ENCODE results near the gene HFE. TPM values are rescaled to one million over a fixed set of nuclear protein-coding genes. Genes with fewer than 3 reads are reported as not detected.

The HFE gene, protein sequence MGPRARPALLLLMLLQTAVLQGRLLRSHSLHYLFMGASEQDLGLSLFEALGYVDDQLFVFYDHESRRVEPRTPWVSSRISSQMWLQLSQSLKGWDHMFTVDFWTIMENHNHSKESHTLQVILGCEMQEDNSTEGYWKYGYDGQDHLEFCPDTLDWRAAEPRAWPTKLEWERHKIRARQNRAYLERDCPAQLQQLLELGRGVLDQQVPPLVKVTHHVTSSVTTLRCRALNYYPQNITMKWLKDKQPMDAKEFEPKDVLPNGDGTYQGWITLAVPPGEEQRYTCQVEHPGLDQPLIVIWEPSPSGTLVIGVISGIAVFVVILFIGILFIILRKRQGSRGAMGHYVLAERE
- 1 to 10 TPM; 2.0 to 5.4 TPM for total RNA-seq

DNA sequence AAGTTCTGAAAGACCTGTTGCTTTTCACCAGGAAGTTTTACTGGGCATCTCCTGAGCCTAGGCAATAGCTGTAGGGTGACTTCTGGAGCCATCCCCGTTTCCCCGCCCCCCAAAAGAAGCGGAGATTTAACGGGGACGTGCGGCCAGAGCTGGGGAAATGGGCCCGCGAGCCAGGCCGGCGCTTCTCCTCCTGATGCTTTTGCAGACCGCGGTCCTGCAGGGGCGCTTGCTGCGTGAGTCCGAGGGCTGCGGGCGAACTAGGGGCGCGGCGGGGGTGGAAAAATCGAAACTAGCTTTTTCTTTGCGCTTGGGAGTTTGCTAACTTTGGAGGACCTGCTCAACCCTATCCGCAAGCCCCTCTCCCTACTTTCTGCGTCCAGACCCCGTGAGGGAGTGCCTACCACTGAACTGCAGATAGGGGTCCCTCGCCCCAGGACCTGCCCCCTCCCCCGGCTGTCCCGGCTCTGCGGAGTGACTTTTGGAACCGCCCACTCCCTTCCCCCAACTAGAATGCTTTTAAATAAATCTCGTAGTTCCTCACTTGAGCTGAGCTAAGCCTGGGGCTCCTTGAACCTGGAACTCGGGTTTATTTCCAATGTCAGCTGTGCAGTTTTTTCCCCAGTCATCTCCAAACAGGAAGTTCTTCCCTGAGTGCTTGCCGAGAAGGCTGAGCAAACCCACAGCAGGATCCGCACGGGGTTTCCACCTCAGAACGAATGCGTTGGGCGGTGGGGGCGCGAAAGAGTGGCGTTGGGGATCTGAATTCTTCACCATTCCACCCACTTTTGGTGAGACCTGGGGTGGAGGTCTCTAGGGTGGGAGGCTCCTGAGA lies at the start of gene HFE:
HFE (plus strand) TSS at position 146 of the 832 bp plus-strand sequence; CDS start at position 158, 12 bp downstream.
- peak within 1 kb of the TSS; percentile 65 to 95 (median 85) for H3K27ac ChIP-seq
- DNase-seq: peak; percentile 41 to 67 (median 60)
- H3K4me1 ChIP-seq: peaks cover 13% of the 10 kb centered on the region
- H3K9me3 ChIP-seq: no peaks in the 10 kb centered on the region
- peak within 1 kb of the TSS; percentile 85 for H3K4me3 ChIP-seq
- ATAC-seq: peak; percentile 75
- peak in 2 of 3 donors; percentile 60 to 61 for TF ChIP-seq POLR2A (IDR thresholded peaks at IDR 0.05)
- TF ChIP-seq, protein P1, sequence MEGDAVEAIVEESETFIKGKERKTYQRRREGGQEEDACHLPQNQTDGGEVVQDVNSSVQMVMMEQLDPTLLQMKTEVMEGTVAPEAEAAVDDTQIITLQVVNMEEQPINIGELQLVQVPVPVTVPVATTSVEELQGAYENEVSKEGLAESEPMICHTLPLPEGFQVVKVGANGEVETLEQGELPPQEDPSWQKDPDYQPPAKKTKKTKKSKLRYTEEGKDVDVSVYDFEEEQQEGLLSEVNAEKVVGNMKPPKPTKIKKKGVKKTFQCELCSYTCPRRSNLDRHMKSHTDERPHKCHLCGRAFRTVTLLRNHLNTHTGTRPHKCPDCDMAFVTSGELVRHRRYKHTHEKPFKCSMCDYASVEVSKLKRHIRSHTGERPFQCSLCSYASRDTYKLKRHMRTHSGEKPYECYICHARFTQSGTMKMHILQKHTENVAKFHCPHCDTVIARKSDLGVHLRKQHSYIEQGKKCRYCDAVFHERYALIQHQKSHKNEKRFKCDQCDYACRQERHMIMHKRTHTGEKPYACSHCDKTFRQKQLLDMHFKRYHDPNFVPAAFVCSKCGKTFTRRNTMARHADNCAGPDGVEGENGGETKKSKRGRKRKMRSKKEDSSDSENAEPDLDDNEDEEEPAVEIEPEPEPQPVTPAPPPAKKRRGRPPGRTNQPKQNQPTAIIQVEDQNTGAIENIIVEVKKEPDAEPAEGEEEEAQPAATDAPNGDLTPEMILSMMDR (IDR thresholded peaks at IDR 0.05): peak in 2 of 7 experiments; percentile 25 to 26
- intact Hi-C loops (cut with DNase I): no loop called here
- WGBS, 2 donors: 1 to 2% methylated on average over 40 to 41 of the region's 41 CpGs
- H3K27me3 ChIP-seq: no peaks in the 10 kb centered on the region
- no peaks in the 10 kb centered on the region for H3K36me3 ChIP-seq (replicated peaks in 1 of 2; ENCODE audit: insufficient read depth in 1 of 2, low read depth in 2 of 2)

DNA sequence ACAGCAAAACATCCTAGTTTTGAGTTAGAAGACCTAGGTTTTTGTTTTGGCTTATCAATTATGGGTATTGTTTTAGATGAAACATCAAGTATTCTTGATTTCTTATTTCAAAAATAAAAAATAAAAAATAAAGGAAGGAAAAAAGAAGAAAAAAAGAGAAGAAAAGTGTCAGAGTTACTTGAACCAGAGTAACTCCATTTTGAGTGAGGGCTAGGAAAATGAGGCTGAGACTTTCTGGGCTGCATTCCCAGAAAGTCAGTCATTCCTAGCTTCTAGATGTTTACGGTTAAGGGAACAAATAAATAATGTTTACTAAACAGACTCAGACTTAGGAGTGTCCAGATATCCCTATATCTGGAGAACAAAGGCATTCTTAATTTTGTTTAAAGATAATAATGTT lies 45.3 kb upstream of the HFE start:
- 48 to 57% methylated on average over 1 of the region's 1 CpG for WGBS, 2 donors

DNA sequence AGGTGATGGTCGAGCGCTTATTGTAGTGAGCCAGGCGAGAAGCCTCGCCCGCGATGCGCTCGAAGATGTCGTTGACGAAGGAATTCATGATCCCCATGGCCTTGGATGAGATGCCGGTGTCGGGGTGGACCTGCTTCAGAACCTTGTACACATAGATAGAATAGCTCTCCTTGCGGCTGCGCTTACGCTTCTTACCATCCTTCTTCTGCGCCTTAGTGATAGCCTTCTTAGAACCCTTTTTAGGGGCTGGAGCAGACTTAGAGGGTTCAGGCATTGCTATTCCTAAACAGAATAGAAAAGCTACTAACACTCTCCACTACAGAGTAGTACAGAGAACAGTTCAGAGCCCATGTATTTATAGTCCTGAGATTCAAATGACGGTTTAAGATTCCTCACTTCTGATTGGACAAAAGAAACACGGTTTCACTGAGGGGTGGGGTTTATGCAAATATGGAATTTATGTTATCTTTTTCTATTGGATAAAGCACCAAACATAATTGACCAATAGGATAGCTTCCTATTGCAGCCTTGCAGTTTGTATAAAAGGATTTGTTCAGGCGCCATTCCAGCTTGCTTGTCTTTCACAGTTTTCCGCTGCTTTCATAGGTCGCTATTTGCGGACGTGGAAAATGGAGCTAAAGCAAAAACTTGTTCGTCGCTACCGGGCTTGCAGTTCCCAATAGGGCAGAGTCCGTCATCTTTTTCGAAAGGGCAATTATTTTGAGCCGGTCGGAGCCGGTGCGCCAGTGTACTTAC lies 43.7 kb upstream of the HFE start:
- DNase-seq (peak; percentile 72 to 92 (median 78)), ATAC-seq (peak; percentile 91)
- Histone ChIP-seq H3K4me3 (no peak overlapping the region), H3K27ac (peak overlapping the region; percentile 91 to 97 (median 94)), H3K27me3 (no peaks in the 10 kb centered on the region), H3K36me3 (replicated peaks in 1 of 2; ENCODE audit: insufficient read depth in 1 of 2, low read depth in 2 of 2) (no peaks in the 10 kb centered on the region), H3K4me1 (peaks cover 21% of the 10 kb centered on the region), H3K9me3 (no peaks in the 10 kb centered on the region)
- TF ChIP-seq, protein P1 (IDR thresholded peaks at IDR 0.05): no peak
- TF ChIP-seq POLR2A (IDR thresholded peaks at IDR 0.05): peak; percentile 75 to 98 (median 97)
- WGBS, 2 donors: 1 to 2% methylated on average over 32 of the region's 32 CpGs
- intact Hi-C loops (cut with DNase I): no loop called here

More for the DNA sequence above, 45.3 kb upstream of the HFE start:
- no peaks in the 10 kb centered on the region for H3K9me3 ChIP-seq
- H3K4me3 ChIP-seq: no peak overlapping the region
- ATAC-seq (no peak), DNase-seq (no peak)
- intact Hi-C loops (cut with DNase I): no loop called here
- H3K27ac ChIP-seq: no peak overlapping the region
- H3K36me3 ChIP-seq (replicated peaks in 1 of 2; ENCODE audit: insufficient read depth in 1 of 2, low read depth in 2 of 2): no peaks in the 10 kb centered on the region
- peaks cover 21% of the 10 kb centered on the region for H3K4me1 ChIP-seq
- TF ChIP-seq POLR2A (IDR thresholded peaks at IDR 0.05): no peak
- TF ChIP-seq, protein P1 (IDR thresholded peaks at IDR 0.05): no peak
- no peaks in the 10 kb centered on the region for H3K27me3 ChIP-seq

DNA sequence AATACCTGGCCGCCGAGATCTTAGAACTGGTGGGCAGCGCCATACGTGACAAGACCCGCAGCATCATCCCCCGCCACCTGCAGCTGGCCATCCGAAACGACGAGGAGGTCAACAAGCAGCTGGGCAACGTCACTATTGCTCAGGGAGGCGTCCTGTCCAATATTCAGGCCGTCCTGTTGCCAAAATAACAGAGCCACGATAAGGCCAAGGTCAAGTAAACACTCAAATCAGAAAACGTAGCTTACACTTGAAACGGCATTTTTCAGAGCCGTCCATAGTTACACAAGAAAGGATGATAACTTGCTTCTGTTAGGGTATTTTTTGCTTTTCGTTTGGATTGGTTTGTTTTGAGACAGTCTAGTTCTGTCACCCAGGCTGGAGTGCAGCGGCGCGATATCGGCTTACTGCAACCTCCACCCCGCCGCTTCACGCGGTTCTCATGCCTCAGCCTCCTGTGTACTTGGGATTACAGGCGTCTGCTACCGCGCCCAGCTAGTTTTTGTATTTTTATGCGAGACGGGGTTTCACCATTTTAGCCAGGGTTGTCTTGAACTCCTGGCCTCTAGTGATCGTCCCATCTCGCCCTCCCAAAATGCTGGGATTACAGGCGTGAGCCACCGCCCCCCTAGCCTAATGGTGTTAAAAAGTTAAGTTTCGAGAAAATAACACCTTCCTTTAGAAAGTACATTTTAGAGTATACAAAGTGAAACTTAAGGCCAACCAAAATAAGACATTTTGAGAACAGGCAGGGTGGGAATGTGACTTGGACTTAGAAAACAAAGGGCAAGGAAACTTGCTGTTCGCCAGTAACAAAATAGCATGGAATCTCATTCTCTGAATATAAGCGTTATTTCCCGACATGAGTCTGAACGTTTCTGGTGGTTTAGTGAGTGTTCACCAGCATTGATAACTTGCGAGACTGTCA lies 42.8 kb upstream of the HFE start:
- intact Hi-C loops (cut with DNase I): no loop called here
- H3K4me3 ChIP-seq: peak overlapping the region in 1 of 2 donors; percentile 8
- no peaks in the 10 kb centered on the region for H3K36me3 ChIP-seq (replicated peaks in 1 of 2; ENCODE audit: insufficient read depth in 1 of 2, low read depth in 2 of 2)
- no peak for TF ChIP-seq POLR2A (IDR thresholded peaks at IDR 0.05)
- TF ChIP-seq, protein P1 (IDR thresholded peaks at IDR 0.05): no peak
- WGBS, 2 donors: 1% methylated on average over 30 to 40 of the region's 40 CpGs
- peaks cover 21% of the 10 kb centered on the region for H3K4me1 ChIP-seq
- H3K9me3 ChIP-seq: no peaks in the 10 kb centered on the region
- H3K27me3 ChIP-seq: no peaks in the 10 kb centered on the region
- ATAC-seq (peak; percentile 74), DNase-seq (peak; percentile 79 to 93 (median 83))
- peak overlapping the region; percentile 91 to 97 (median 94) for H3K27ac ChIP-seq
